HG03558 (cell line): ENCODE data around the gene GNS.

ENCODE experiments used
- ATAC-seq: cut with Tn5 transposase; IDR thresholded peaks from one replicate; pipeline ENCODE4 v1.9.1; 2021; ENCODE audit warnings: moderate number of reproducible peaks; ENCODE audit not compliant: unreplicated experiment; ENCODE audit errors: extremely low read depth

Gene GNS

DNA sequence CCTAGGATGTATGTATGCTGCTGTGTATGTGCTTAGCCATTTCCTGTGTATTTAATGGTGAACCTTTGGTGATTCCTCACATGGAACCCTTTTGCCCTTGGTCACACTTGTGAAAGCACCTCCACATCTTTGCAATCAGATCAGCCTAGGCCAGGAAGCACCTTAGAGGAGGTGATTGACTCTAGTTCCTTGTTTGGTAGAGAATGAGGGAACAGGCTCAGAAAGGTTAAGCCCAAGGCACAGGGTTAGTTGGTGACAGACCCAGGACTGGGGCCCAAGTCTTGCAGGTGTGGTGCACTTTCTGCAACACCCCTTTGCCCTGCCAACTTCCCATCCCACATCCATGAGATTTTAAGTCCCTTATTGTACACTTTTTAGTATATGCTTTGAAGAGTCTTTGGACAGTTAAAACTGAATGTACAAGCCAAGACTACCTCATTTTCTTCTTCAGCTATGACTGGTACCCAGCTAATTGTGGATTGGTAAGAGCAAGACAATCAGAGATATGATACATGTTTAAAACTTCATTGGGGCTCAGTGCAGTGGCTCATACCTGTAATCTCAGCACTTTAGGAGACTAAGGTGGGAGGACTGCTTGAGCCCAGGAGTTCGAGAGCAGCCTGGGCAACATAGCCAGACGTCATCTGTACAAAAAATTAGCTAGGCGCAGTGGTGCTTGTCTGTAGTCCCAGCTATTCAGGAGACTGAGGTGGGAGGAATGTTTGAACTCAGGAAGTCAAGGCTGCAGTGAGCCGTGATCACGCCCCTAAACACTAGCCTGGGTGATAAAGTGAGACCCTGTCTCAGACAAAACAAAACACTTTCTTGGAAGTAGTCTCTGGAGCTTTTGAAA, 77.8 kb downstream of the GNS start:
- ATAC-seq, result no peak

DNA sequence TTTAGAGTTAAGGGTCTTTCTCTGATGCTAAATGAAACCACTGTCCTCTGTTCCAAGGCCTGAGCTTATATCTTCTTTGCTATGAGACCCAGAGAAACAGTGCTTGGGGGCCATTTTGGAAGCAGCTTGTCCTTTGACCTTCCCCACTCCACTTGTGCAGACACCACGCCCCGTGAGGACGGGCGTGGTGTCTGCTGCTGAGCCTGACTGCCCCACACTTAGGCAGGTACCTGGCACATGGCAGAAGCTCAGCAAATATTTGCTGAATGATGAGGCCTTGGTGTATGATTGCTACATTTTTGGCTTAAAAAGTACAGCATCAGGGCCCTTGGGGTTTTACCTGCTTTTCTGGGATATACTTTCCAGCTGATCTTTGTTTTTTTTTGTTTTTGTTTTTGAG, 79.0 kb downstream of the GNS start:
- ATAC-seq, result no peak

DNA sequence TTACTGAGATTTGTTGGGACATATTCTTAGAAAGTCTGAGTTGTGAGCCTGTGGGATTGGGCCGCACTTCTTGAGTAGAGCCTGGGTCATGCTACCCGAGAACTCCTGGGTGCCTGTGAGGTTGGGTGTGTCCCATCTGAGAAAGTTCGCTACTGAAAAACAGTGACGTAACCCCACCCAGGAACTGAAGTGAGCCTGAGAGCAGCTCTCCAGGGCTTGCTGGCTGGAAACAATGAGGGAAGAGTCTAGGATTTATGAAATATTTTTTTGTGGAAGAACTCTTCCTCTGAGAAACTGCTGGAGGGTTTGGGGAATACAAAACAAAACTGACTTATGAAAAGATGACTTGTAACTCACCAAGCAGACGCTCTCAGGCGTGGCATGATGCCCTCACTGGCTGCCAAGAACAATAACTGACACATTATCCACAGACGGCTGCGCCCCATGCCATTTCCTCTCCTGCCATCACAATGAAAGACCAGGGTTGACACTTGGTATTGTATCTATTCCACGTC, 79.7 kb downstream of the GNS start:
- ATAC-seq, result no peak

DNA sequence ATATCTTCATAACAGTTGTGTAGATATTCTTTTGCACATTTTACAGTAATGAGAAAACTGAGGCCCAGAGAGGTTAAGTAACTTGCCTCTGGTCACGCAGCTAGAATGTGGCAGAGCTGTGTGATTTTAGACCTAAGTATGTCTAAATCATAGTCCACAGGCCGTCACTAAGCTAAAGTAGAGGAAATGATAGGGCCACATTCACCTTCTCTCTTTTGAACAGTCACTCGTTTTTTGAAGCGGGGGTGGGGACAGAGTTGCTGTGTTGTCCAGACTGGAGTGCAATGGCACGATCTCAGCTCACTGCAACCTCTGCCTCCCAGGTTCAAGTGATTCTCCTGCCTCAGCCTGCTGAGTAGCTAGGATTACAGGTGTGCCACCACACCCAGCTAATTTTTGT, 80.4 kb downstream of the GNS start:
- no peak for ATAC-seq

DNA sequence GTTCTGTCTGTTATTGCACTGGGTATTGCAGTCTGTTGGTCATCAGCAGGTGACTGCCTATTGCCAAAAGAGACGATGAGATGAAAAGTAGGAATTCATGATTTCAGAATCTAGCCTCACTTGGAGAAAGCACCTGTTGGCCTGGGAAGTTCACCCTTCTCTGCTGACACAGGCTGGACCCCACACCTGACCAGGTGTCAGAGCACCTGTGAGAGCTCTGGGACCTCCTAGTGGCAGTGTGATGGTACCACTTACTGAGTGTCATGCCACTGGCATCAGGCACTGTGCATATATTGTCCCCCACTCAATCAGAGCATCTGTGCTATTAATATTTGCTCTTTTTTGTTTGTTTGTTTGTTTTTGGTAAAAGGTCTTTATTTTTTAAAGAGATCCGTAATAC, 81.0 kb downstream of the GNS start:
- no peak for ATAC-seq

DNA sequence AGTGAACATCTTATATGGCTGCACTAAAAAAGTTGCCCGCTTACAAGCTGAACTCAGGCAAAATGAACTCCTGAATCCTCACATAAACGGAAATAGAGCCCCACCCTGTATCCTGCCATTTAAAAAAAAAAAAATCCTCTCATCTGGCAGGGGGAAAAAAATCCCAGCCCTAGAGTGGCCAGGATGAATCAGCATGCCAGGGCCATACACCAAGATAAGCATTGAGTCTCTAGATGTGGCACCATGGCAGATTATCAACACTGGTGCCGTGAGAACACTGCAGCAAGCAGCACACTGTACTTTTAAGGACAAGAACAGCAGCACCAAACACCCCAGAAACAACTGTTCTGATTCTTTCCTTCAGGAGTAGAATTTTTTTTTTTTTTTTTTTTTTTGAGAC, 83.4 kb downstream of the GNS start:
- no peak for ATAC-seq

DNA sequence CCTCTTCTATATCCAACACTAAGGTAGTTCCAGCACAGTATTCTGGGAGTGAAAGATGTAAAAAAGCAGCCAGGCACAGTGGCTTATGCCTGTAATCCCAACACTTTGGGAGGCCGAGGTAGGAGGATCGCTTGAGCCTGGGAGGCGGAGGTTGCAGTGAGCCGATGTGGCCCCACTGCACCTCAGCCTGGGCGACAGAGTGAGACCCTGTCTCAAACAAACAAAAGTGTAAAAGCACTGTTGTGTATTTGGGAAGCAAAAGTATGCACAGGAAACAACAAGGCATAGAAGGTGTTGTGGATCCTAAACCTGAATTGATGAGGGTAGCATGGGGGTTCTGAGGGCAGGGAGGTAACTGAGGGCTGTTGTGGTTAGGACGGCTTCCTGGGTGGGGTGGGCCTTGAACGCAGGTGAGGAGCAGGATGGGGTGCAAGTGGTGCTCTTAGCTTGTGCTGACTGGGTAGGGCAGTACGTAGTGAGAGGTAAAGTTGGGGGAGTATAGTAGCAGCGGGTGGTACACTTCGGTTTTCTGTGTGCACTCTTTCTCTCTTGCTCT, 84.8 kb downstream of the GNS start:
- no peak for ATAC-seq

DNA sequence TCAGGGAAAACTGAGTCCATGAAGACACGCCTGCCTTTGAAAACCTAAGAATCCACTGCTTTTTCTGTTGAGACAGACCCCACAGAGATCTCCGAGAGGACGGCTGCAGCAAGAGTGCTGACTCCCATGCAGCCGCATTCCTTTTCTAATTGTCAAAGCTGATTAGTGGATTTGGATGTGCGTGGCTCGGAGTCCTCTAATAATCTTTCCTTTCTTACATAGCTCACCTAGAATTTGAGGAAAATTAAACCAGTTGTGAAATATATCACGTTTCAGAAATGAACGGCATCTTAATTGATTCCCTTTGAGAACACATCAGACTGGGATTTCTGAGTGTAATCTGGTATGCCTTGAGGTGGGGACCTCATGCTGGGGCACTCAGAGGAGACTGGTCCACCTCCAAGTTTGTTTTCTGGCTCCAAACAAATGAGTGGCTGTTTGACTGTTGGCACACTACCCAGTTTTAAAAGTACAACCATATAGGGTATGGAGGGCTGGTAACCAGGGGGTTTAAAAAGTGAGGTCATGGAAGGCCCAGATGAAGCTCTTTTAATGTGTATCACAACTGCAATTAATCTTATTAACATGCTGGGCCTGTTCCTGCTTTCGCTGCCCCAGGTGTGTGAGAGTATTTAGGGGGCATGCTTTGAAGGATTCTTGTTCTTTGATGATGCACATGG, 85.6 kb downstream of the GNS start:
- ATAC-seq, result no peak

DNA sequence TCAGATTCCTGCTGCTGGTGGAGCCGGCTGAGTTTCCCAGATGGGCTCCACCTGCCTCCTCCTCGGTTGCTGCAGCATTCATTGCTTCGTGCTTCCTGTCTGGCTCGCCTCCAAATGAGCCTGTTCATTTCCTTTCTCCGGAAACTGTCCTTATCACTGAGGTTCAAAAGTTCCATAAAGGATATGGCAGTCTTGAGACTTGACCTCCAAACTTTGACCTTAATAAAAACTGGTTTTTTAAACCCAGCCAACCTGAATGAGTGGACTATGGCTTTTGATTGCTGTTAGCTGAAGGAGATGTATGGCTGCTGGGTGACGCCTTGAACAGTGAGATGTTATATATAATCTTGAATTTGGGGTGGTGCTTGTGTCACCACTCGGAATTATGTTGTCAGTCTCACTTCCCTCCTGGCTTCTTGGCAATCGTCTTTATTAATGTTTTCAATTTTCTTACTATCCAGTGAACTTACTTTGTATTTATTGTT, 86.2 kb downstream of the GNS start:
- ATAC-seq, result no peak

DNA sequence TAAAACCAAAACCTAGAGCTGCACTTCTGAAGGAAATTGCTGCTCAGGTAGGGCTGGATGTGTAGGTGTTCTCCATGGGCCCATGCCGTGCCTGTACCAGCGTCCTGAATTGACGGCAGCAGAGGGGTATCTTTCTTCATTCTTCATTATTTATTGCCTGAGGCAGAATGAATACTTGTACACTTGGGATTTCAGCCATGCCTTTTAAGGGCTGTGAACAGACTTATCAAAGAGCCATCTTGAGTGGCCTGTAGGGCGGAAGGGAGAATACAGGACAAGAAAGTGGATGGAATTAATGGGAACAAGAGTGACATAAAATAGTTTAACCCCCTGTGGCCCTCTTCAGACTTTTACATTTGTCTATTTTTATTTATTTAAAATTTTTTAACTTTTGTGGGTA, 87.5 kb downstream of the GNS start:
- ATAC-seq, result no peak

DNA sequence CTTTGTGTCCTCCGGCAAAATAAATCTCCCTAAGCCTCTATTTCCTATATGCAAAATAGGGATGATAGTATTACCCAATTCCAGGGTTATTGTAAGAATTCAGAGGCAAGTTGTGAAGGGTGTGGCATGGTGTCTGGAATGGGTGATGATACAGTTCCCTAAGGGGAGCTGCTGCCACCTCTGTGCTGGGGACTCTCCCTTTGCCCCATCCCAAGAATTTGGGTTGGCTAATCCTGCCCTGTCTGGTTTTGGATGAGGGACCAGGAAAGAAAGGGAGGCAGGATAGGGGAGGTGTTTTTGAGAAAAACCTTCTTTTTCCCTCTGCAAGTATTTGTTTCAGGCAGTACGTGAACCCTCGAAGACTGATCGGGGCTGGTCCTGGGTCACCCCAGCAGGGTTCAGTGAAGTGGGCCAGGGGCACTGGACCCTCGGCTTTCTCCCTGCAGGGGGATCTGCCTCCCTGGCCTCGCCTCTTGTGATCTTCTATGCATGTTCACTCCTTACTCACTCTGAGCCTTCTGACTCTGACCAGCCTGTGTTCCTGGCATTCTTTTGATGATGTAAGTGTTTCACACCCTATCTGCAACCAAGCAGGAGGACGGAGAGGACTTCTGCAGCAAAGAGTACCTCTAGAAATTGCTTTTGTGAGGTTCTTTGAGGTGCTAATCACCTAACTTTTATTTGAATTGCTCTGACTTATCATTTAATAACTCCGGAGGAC, 88.1 kb downstream of the GNS start:
- no peak for ATAC-seq

DNA sequence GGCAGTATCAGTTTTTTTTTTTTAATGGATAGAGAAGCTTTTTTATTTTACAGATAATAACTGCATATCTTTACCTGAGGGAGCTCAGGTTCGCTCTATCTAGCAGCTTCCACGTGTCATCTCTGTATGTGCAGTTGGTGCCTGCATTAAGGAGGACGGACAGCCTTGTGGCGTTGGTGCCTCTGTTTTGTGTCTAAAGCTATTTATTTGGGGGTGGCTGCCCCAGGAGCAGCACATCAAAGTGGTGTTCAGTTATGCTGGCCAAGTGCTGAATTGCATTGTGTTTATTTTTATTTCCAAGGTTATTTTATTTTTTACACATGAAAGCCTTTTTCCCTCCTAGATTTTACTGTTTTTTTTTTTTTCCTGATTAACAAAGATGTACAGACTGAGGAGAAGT, 89.2 kb downstream of the GNS start:
- no peak for ATAC-seq

DNA sequence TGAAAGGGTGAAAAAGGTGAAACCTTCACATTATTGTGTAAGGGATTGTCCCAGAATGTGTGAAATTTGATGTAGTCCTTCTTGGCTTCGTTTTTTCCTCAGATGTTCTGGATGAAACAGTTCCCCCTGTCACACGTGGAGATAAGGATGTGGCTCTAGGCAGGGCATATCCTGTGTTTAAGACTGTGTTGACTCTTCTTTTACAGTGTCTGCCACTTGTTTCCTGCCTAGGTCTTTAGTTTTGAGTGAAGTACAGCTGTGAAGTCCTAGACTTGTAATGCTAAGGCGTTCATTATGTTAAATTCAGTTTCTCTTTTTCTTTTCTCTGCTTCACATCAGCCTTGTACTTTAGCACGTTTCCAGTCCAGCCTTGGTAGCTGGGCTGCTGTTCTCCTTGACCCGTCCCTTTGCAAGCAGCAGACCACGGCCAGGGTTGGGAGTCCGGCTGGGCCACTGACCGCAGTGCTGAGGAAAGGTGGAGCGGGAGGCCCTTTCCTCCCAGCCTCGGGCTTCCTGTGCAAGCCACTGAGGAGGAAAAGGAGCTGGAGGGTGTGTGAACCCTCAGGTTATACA, 89.8 kb downstream of the GNS start:
- peak; percentile 62 for ATAC-seq

DNA sequence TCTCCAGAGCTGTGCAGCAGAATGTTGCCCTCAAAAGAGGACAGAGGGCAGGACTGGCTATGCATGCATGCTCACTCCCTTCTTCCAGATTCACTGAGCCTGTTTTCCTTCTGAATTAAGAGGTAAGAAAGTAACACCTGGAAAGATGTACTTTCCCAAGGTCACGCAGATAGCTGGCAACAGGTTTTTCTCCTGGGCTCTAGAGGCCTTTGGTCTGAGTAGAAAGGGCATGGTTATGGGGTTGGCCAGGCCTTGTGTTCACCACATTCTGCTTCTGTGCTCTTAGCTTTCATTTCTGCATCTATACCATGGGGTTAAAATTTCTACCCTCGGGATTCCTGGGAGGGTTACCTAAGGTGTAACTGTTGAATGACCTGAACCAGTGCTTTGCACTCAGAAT, 91.4 kb downstream of the GNS start:
- ATAC-seq, result no peak

DNA sequence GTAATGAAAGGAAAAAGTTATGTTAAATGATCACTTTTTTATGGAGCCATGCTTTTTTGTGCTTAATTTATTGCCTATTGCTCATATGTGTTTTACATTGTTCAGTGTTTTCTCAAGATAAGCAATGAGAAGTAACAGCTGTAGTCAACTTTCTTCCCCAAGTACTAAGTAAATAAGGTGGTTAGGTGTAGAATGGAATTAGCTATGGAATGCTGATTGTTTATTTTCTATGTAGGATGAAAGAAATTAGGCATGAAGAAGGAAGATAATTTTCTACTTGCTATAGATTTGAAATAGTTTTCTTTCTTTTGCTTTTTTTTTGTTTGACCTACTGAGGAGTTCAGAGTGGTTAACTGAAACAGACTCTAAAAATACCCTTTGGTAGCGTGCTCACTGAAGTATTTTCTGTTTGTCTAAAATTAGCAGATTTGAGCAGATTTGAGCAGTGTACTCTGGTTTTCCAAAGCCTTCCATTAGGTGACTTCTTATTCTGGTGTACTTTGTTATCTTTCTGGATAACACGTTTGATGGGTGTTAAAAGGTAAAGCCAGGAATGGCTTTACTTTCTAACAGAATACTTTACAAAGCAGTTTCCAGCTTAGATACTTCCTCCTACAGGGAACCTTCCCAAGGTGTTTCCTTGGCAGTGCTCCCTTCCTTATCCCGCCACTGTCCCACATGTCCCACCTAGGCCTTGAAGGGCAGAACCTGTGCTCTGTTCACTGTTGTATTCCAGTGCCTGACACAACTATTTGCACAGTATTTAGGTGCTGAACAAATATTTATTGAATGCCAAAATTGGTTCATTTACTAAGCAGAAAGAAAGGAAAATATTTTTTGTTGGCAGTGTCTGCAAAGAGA, 92.9 kb downstream of the GNS start:
- ATAC-seq, result no peak

DNA sequence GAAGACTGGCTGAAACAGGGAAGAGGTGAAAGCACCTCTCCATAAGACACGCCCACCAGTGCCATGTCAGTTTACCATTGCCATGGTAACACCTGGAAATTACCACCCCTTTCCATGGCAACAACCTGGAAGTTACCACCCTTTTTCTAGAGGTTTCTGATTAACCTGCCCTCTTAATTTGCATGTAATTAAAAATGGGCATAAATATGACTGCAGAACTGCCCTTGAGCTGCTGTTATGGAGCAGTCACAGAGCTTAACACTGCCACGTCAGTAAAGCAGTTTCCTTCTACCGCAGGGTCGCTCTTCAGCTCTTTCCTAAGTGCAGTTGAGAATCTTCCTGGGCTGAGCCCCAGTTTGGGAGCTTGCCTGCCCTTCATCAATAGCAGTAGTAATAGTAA, 93.7 kb downstream of the GNS start:
- peak; percentile 23 for ATAC-seq
